HL-60 (cell line): ENCODE results near the gene EEIG2.

Source experiments
- DNase-seq, 2 experiments: peaks; one replicate each; pipeline ENCODE4 v3.0.0-alpha.2; 2010 to 2020; ENCODE audit warnings: low read depth in 1 of 2, low spot score in 1 of 2
- H3K27ac ChIP-seq: fragments of 250-450 bp; sonication (Bioruptor Pico); replicated peaks from 2 replicates; pipeline ENCODE4 v1.5.1; 2020; ENCODE audit warnings: mild to moderate bottlenecking, moderate library complexity
- H3K27me3 ChIP-seq: fragments of 250-450 bp; sonication (Bioruptor Pico); 2 replicates; pipeline ENCODE4 v1.5.1; 2021; ENCODE audit warnings: mild to moderate bottlenecking, moderate library complexity; ENCODE audit not compliant: insufficient read depth, poor library complexity, severe bottlenecking
- H3K4me3 ChIP-seq: replicated peaks from 2 replicates; pipeline ENCODE4 v1.5.1; 2011; ENCODE audit warnings: mild to moderate bottlenecking, control low read depth, low read length; ENCODE audit not compliant: insufficient read depth
- CTCF ChIP-seq: IDR thresholded peaks from one replicate; pipeline ENCODE4 v1.5.1; 2011; ENCODE audit warnings: low read length, control low read depth, inconsistent platforms; ENCODE audit not compliant: insufficient read depth
- GABPA ChIP-seq: IDR thresholded peaks from 2 replicates; pipeline ENCODE4 v1.6.1; 2012; ENCODE audit warnings: low read depth
- POLR2AphosphoS5 ChIP-seq: IDR thresholded peaks from 2 replicates; pipeline ENCODE4 v1.6.1; 2012; ENCODE audit warnings: low read depth
- SPI1 ChIP-seq: IDR thresholded peaks from 2 replicates; pipeline ENCODE4 v1.6.1; 2012; ENCODE audit warnings: low read depth, mild to moderate bottlenecking, borderline replicate concordance
- TF ChIP-seq, protein P1 (sequence below): IDR thresholded peaks from 2 replicates; pipeline ENCODE4 v1.6.1; 2012; ENCODE audit warnings: low read depth; ENCODE audit not compliant: insufficient replicate concordance

The EEIG2 gene

DNA sequence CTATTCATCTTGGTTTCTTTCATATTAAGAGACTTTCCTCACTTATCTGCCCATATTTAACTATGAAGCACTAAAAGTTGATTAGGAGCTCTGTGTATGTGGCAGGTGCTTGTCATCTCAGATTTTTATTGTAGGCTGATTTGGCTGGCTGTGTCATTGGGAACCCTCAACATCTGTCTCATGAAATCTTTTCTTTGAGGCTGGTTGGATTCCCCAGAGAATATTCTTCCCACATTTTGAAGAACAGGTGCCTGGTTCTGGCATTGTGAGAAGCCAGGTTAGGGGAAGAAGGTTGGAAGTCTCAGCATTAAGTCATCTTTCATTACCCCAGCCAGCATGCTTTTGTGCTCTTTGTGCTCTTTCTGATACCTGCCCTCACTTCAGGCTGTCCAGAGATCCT is 37.1 kb downstream of the EEIG2 start:
- no peaks in the 10 kb centered on the region for H3K27me3 ChIP-seq

DNA sequence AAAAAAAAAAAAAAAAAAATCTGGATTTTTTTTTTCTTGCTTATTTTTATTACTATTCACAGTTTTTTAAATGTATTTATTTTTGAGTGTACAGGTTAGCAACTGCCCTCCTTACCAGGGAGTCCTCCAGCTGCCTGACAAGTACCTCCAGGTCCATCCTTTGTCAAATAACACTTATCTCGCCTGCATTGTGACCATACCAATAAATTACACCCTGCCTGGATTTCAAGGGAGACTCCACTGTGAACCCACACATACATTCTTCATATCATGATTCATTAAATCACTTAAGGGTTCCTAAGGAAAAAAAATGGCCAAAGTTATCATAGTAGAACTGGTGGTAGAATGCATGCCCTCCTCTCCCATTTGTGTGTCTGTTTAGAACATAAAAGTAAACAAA is 38.4 kb downstream of the EEIG2 start:
- TF ChIP-seq, protein P1, sequence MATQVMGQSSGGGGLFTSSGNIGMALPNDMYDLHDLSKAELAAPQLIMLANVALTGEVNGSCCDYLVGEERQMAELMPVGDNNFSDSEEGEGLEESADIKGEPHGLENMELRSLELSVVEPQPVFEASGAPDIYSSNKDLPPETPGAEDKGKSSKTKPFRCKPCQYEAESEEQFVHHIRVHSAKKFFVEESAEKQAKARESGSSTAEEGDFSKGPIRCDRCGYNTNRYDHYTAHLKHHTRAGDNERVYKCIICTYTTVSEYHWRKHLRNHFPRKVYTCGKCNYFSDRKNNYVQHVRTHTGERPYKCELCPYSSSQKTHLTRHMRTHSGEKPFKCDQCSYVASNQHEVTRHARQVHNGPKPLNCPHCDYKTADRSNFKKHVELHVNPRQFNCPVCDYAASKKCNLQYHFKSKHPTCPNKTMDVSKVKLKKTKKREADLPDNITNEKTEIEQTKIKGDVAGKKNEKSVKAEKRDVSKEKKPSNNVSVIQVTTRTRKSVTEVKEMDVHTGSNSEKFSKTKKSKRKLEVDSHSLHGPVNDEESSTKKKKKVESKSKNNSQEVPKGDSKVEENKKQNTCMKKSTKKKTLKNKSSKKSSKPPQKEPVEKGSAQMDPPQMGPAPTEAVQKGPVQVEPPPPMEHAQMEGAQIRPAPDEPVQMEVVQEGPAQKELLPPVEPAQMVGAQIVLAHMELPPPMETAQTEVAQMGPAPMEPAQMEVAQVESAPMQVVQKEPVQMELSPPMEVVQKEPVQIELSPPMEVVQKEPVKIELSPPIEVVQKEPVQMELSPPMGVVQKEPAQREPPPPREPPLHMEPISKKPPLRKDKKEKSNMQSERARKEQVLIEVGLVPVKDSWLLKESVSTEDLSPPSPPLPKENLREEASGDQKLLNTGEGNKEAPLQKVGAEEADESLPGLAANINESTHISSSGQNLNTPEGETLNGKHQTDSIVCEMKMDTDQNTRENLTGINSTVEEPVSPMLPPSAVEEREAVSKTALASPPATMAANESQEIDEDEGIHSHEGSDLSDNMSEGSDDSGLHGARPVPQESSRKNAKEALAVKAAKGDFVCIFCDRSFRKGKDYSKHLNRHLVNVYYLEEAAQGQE = no peak
- TF ChIP-seq GABPA (no peak), CTCF (no peak), SPI1 (no peak), POLR2AphosphoS5 (no peak)
- Histone ChIP-seq H3K27ac (no peak overlapping the region), H3K27me3 (no peaks in the 10 kb centered on the region), H3K4me3 (no peak overlapping the region)
- DNase-seq = no peak

More for the DNA sequence above, 37.1 kb downstream of the EEIG2 start:
- H3K4me3 ChIP-seq = no peak overlapping the region
- TF ChIP-seq GABPA (no peak), POLR2AphosphoS5 (no peak), SPI1 (no peak), CTCF (no peak)
- TF ChIP-seq, protein P1 = no peak
- H3K27ac ChIP-seq = no peak overlapping the region
- no peak for DNase-seq

GRCh38 chr1:108600504-108600903 is 40.6 kb downstream of the EEIG2 start:
- no peak for DNase-seq

More at GRCh38 chr1:108600504-108600903, 40.6 kb downstream of the EEIG2 start:
- H3K27me3 ChIP-seq = no peaks in the 10 kb centered on the region
- no peak overlapping the region for H3K27ac ChIP-seq
- TF ChIP-seq GABPA = no peak
- TF ChIP-seq, protein P1 = no peak
- TF ChIP-seq CTCF = no peak
- no peak for TF ChIP-seq POLR2AphosphoS5
- TF ChIP-seq SPI1 = no peak
- H3K4me3 ChIP-seq = no peak overlapping the region
